NCI-H345 treated with DMSO at 0.1 percent for 48 hours (cell line): ENCODE results near the gene SLC25A10.

Experiments
- DNase-seq: peaks from one replicate; lab custom pipeline; 2025; ENCODE audit not compliant: unreplicated experiment; lab: John Stamatoyannopoulos, UW

The SLC25A10 gene

GRCh38 chr17:81705518-81706231, 6.4 kb upstream of the SLC25A10 start:
- no peak for DNase-seq

- no peak for DNase-seq
Observed at GRCh38 chr17:81706232-81706611, 5.9 kb upstream of the SLC25A10 start.

GRCh38 chr17:81706757-81707624, 5.1 kb upstream of the SLC25A10 start:
- no peak for DNase-seq

GRCh38 chr17:81707725-81708646, 4.1 kb upstream of the SLC25A10 start:
- no peak for DNase-seq

GRCh38 chr17:81708739-81709185, 3.3 kb upstream of the SLC25A10 start:
- DNase-seq: no peak

- no peak for DNase-seq
Observed at GRCh38 chr17:81710514-81711308, 1.4 kb upstream of the SLC25A10 start.

GRCh38 chr17:81712468-81713003, 452 bp downstream of the SLC25A10 start:
- no peak for DNase-seq

DNA sequence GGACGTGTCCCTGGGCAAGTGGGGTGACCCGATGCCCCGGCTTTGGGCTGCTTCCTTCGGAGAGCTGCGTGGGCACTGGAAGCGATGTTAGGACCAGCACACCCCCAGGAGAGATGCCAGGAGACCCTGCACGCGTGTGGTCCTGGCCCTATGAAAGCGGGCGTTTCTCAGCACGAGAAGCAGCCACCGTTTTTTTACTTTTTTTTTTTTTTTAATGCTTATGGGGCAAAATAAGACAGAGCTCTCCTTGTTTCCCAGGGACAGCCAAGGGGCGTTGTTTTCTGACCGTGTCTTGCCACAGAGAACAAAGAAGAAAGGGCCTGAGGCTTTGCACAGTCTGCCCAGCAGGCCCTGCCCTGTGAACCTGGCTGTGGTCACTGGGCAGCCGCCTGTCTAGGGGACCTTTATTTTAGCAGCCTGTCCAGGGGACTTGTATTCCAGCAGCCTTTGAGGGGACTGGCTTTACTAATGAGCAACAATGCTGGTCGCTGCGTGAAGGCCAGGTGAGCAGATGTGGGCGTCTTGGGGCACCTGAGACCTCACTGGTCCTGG, 996 bp downstream of the SLC25A10 start:
- DNase-seq: no peak

DNA sequence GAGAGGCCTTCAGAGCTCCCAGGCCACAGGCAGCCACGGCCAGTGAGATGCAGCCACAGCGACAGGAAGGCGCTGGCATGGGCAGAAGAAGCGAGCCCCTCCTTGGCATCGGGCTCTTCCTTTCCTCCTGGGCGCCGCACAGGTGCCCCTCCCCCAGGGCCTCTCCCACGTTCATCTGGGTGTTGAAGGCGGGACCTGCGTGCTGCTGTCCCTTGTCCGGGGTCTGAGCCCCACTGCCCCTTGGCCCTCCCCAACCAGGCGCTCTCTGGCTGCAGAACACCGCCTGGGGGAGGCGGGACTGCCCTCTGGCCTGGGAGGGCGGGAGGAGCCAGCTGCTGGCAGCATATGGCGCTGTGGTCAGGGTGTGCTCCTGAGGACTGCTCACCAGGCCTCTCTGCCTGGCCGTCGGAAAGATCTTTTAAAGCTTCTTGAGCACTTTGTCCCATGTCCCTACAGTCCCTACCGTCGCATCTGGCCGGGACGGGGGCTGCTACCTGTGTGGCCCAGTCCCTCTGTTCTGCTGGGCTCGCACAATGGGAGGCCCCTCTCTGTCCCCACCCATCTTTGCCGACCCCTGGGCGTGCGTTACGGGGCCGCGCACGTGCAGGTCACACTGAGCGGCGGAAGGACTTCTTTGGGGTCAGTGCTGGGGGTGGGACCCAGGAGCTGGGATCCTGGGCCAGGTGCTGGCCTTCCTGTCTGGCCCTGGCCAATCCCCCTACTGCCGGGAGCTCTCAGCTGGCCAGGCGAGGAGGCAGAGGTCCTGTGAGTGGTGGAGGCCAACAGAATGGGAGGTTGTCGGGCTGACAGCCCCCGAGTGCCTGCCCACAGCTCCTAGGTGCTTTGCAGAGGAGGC, 1.7 kb downstream of the SLC25A10 start:
- no peak for DNase-seq

DNA sequence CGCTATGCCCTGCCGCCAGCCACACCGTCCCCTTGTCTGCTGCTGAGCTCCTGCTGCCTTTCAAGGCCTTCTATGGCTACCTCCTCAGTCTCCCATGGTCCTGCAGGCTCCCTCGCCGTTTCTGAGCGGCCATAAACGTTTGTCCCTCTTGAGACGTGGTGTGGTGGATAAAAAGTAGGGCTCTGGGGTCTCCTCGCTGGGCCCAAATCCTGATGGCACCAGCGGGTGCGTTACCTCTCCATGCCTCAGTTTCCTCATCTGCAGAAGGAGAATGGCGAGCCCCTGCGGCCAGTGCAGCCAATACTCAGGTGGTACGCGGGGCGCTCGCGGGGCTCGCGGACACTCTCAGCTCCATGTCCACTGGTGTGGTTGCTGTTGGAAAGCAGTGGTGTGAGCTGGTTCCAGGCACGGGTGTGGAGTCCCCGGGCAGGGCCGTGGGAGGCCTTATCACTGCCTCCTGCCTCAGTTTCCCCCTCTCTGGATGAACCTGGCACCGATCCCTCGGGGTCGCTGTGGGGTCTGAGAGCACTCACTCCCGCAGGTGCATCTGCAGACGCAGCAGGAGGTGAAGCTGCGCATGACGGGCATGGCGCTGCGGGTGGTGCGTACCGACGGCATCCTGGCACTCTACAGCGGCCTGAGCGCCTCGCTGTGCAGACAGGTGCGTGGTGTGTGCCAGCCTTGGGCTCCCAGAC, 2.5 kb downstream of the SLC25A10 start:
- DNase-seq: no peak

DNA sequence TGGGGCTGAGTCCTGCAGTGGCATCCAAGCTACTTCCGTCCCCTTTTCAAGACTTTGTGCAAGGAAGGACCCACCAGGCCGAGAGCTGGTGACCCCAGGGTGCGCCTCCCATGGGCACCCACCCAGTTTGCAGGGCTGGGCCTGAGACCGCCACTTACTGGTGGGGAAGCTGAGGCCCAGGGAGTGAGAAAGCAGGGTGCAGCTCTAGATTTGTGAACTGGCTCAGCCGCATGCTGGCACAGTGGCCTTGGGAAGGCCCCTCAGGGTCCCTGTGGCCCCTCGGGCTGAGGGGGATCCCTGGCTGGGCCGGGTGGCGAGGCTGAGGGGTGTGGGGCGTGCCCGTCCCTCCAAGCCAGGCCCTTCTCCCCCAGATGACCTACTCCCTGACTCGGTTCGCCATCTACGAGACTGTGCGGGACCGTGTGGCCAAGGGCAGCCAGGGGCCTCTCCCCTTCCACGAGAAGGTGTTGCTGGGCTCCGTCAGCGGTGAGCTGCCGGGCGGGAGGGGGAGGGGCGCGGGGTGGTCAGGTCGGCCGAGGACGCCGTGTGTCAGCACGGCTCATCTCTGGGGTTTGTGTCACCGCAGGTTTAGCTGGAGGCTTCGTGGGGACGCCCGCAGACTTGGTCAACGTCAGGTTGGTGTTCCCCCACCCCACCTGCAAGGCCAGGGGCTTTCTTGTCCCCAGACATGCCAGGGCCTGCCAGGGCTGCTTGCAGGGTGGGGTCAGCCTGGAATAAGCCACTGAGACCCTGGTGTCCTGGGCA, 3.2 kb downstream of the SLC25A10 start:
- no peak for DNase-seq

GRCh38 chr17:81715872-81716673, 4.0 kb downstream of the SLC25A10 start:
- DNase-seq: no peak

GRCh38 chr17:81716674-81716996, 4.6 kb downstream of the SLC25A10 start:
- DNase-seq: no peak

- no peak for DNase-seq
Observed at GRCh38 chr17:81717049-81717765, 5.1 kb downstream of the SLC25A10 start.

GRCh38 chr17:81717766-81718089, 5.6 kb downstream of the SLC25A10 start:
- DNase-seq: no peak
